Measurements from ENCODE around the gene C11orf98. TPM values are rescaled to one million over a fixed set of nuclear protein-coding genes. Genes with fewer than 3 reads are reported as not detected.
"Not testable (repeated sequence)": the region's sequence is repeated elsewhere in the genome, so short reads cannot be mapped to it uniquely, and the experiment has no call there.

C11orf98 gene
- total RNA-seq, 1 experiment from 2014 or later, result 72.4 TPM

DNA sequence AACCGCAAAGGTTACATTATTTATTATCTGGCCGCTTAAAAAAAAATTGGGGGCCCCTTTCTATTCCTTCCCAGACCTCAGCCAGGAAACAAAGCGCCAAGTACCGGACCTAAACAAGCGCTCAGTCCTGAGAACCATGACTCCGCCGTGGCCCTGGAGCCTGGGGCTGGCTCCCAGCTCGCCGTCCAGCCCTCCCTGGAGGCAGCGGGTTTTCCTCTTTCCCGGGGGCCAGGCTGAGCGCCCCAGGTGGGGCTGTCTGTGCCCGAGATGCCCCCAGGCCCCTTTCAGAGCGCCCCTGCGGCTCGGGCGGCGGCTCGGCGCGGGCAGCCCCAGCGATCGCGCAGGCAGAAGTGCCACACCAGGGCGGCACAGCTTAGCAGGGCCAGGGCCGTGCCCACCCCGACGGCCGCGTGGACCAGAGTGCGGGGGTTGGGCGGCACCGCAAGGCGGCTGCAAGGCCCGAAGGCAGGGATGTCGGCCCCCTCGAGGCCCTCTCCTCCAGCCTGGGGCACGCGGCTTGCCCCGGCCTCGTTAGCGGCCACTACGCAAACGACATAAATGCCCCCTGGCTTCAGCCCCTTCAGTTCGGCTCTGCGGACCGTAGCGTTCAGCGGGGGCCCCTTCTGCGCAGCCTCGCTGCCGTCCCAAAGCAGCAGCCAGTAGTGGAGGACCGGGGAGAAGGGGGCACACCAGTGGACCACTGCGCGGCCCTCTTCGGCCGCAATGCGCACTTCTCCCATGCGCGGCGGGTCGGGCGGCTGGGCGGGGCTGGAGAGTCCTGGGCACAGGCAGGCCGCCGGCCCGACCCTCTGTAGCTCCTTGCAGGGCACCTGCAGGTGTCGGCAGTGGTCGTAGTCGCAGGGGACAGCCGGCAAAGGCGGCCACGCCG is 22.7 kb upstream of the C11orf98 start:
- DNase-seq (ENCODE audit: low read depth), result no peak

DNA sequence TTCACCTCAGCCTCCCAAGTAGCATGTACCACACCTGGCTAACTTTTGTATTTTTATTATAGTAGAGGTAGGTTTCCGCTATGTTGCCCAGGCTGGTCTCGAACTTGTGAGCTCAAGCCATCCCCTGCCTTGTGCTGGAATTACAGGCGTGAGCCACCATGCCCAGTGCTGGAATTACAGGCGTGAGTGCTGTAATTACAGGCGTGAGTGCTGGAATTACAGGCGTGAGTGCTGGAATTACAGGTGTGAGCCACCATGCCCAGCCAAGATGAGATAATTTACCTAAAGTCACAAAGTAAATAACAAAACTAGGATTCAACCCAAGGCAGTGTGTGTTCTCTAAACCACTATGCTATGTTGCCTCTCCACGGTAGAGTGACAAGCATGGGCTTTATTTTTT is 17.5 kb upstream of the C11orf98 start:
- no peak for DNase-seq (ENCODE audit: low read depth)

- peak; percentile 87 for DNase-seq (ENCODE audit: low read depth)
Measured at GRCh38 chr11:62680825-62681240, 15.8 kb upstream of the C11orf98 start.

- DNase-seq (ENCODE audit: low read depth), result peak; percentile 91
Measured at GRCh38 chr11:62678770-62679696, 14.0 kb upstream of the C11orf98 start, which contains the start of gene UBXN1. TSS of gene UBXN1 (minus strand) at chr11:62679073. CDS start at chr11:62678923, 150 bp downstream.

- DNase-seq (ENCODE audit: low read depth), result no peak
Measured at GRCh38 chr11:62678433-62678769, 13.4 kb upstream of the C11orf98 start.

DNA sequence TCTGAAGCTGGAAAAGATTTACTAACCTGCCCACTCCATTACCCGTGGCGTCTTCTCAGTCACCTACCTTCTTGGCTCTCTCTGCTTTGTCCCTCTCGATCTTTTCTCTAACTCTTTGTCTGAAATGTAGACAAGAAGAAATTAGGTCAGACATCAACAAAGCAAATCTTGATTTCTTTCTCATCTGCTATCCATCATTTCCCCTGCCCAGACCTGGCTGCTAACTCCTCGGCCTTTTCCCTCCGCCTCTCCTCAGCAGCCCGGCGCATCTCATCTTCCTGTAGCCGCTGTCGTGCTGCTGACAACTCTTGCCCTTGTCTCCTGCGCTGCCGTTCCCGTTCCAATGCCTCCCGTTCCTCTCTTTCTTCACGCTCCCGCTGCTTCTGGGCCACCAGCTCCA is 12.7 kb upstream of the C11orf98 start:
- no peak for DNase-seq (ENCODE audit: low read depth)

DNA sequence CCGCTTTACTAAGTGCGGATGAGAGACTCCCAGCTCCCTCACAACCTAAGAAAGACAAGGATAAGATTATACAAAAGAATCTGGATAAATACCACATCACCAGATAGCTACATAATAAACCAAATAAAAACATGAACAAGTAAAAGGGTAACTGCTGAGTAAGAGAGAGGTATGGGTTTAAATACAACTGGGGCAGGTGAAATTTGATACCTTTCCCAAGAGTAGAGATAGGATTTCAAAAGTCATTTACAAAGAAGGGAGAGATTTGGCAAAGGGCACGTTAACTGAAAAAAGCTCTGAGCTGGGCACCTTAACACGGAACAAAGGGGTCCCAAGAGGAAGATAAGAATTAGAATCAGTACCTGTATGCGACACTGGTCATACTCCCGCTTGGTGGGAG is 12.1 kb upstream of the C11orf98 start:
- DNase-seq (ENCODE audit: low read depth), result no peak

DNA sequence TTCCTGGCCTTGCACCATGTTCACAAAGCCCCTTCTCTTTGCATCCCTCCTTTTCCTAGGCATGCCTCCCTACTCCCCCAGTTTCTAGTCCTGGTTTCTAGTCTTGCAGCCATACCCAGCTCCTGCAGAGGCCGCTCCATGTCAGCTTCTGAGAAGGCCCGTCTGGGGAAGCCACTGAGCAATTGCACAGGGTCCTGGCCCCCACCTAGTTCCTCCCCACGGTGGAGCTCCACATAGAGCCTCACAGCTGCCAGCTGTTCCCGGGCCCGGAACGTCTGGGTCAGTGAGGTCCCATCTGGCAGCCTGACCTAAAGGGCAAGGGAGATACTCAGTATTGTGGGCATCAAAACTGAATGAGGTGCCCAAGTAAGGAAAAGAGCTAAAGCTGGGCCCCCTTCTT is 11.7 kb upstream of the C11orf98 start:
- no peak for DNase-seq (ENCODE audit: low read depth)

DNA sequence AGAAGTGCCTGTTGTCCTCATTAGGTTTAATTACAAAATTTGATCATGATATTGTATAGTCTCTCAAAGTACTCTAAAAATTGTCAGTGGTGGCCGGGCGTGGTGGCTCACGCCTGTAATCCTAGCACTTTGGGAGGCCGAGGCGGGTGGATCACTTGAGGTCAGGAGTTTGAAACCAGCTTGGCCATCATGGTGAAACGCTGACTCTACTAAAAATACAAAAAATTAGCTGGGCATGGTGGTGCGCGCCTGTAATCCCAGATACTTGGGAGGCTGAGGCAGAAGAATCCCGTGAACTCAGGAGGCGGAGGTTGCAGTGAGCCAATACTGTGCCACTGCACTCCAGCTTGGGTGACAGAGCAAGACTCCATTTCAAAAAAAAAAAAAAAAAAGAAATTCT is 10.4 kb upstream of the C11orf98 start:
- not testable (repeated sequence) for DNase-seq (ENCODE audit: low read depth)

- no peak for DNase-seq (ENCODE audit: low read depth)
Measured at GRCh38 chr11:62673196-62673525, 8.2 kb upstream of the C11orf98 start.

GRCh38 chr11:62671608-62672389 is 6.8 kb upstream of the C11orf98 start, which contains the start of the genes LBHD1 and UQCC3:
TSS of gene LBHD1 (minus strand) at chr11:62672267. CDS start at chr11:62670031, 2,236 bp downstream.
TSS of gene UQCC3 (plus strand) at chr11:62671673. CDS start at chr11:62671746, 73 bp downstream.
- DNase-seq (ENCODE audit: low read depth), result peak; percentile 88

- DNase-seq (ENCODE audit: low read depth), result no peak
Measured at GRCh38 chr11:62671236-62671607, 6.2 kb upstream of the C11orf98 start.

GRCh38 chr11:62669420-62670161 is 4.6 kb upstream of the C11orf98 start:
- DNase-seq (ENCODE audit: low read depth), result no peak

DNA sequence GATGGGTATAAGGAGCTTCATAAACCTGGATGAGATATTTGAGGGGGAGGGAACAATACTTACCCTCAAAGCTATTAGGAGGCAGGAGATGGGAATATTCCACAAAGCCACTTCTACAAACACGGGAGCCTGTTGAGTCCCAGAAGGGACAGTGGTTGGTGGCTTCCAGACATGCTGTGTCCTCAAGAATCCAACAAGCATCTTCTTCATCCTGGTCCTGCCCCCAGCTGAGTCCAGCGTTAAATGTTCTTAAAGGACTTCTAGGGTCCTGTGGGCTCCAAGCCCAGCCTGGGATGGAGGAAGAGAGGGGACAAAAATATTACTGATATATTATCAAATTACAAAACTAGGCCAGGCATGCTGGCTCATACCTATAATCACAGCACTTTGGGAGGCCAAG is 2.5 kb upstream of the C11orf98 start:
- no peak for DNase-seq (ENCODE audit: low read depth)

GRCh38 chr11:62666259-62666926 is 1.4 kb upstream of the C11orf98 start:
- DNase-seq (ENCODE audit: low read depth), result no peak

GRCh38 chr11:62665599-62666258 is 719 bp upstream of the C11orf98 start:
- peak; percentile 52 for DNase-seq (ENCODE audit: low read depth)

- DNase-seq (ENCODE audit: low read depth), result peak; percentile 44
Measured at GRCh38 chr11:62664405-62665074, 470 bp downstream of the C11orf98 start.

DNA sequence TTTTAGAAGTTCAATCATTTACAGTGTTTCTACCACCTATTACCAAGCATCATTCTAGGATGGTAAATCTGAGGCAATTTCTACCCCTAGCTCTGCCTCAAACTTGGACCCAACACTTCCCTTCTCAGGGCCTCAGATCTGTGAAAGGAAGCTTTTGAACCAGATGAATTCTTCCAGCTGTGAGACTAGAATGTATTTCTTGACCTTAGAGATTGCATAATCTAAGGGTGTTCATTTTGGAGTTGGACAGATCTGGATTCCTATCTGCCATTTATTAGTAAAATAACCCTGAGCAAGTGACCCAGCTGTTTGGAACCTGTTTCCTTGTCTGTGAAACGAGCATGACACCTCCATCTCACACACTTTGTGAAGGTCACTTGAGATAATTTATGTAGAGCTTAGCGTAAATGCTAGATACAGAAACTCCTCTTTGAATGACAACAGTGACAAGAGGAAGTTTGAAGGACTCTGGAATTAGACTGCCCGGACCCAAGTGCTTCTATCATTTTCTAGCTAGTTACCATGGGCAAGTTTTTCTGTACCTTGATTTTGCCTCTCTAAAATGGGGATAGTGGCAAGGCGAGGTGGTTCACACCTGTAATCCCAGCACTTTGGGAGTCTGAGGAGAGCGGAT is 8.1 kb downstream of the C11orf98 start:
- no peak for DNase-seq (ENCODE audit: low read depth)

DNA sequence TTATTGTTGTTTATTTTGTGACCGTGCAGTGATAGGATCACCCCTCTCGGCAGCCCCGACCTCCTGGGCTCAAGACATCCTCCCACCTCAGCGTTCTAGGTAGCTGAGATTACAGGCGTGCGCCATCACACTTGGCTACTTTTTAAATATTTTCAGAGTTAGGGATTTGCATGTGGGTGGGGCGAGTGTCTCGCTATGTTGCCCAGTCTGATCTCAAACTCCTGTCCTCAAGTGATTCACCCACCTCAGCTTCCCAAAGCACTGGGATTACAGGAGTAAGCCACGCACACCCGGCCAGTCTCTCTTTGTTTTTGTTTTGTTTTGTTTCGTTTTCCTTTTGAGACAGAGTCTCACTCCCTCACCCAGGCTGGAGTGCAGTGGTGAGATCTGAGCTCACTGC is 10.7 kb downstream of the C11orf98 start:
- no peak for DNase-seq (ENCODE audit: low read depth)
